ENCODE measurements around the gene GPR39. TPM values are rescaled to one million over a fixed set of nuclear protein-coding genes. Genes with fewer than 3 reads are reported as not detected.

The GPR39 gene
- total RNA-seq, 4 donors from 2014 or later, result 0.72 to 1.6 (median 1.4) TPM

DNA sequence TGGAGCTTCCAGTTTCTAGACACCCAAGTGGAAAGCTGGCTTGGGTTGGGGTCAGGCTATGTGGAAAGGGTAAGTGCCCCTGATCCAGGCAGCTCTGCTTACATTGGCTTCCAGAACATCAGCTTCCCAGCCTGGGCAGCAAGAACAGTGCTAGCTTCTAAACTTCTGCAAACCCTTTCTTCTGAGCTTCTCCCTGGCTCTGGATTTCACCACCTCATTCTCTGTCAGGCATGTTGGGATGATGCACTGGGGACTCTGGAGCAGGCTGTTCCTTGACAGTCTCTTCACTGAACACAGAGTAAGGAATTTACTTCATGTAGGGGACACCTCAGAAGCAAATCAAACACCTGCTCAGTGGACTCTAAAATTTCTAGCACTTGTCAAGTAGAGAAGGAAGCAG lies 180.6 kb downstream of the GPR39 start:
- no peak for DNase-seq (ENCODE audit: low spot score in 2 of 2)
- H3K36me3 ChIP-seq, result no peaks in the 10 kb centered on the region
- H3K27me3 ChIP-seq, result no peaks in the 10 kb centered on the region
- H3K27ac ChIP-seq, result no peak overlapping the region
- H3K4me3 ChIP-seq, result no peak overlapping the region
- TF ChIP-seq POLR2AphosphoS5 (IDR thresholded peaks at IDR 0.05) (no peak), POLR2A (IDR thresholded peaks at IDR 0.05) (no peak), EP300 (IDR thresholded peaks at IDR 0.05) (no peak)
- TF ChIP-seq, protein P1, sequence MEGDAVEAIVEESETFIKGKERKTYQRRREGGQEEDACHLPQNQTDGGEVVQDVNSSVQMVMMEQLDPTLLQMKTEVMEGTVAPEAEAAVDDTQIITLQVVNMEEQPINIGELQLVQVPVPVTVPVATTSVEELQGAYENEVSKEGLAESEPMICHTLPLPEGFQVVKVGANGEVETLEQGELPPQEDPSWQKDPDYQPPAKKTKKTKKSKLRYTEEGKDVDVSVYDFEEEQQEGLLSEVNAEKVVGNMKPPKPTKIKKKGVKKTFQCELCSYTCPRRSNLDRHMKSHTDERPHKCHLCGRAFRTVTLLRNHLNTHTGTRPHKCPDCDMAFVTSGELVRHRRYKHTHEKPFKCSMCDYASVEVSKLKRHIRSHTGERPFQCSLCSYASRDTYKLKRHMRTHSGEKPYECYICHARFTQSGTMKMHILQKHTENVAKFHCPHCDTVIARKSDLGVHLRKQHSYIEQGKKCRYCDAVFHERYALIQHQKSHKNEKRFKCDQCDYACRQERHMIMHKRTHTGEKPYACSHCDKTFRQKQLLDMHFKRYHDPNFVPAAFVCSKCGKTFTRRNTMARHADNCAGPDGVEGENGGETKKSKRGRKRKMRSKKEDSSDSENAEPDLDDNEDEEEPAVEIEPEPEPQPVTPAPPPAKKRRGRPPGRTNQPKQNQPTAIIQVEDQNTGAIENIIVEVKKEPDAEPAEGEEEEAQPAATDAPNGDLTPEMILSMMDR (IDR thresholded peaks at IDR 0.05), result no peak
- no peaks in the 10 kb centered on the region for H3K9me3 ChIP-seq
- H3K4me1 ChIP-seq, result no peaks in the 10 kb centered on the region

DNA sequence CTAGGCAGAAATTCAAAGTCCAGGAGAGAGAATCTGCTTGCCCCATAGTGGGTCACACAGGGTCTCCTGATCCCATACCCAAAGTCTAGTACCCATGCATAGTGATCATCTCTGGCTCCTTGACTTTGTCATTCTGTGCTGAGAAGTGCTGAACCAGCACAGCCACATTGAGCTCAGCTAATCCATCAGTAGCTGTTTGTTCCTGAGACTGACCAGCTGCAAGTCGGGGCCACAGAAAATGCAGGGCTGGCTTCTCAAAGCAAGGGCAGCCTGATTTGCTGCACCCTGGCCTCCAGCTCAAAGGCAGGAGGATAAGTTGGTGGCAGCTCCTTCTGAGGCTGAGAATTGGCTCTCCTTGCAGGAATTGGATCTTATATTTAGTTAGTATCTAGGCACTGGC lies 181.2 kb downstream of the GPR39 start:
- Histone ChIP-seq H3K4me3 (no peak overlapping the region), H3K27me3 (no peaks in the 10 kb centered on the region), H3K4me1 (no peaks in the 10 kb centered on the region), H3K27ac (no peak overlapping the region), H3K36me3 (no peaks in the 10 kb centered on the region), H3K9me3 (no peaks in the 10 kb centered on the region)
- no peak for TF ChIP-seq POLR2A (IDR thresholded peaks at IDR 0.05)
- TF ChIP-seq EP300 (IDR thresholded peaks at IDR 0.05), result no peak
- TF ChIP-seq POLR2AphosphoS5 (IDR thresholded peaks at IDR 0.05), result no peak
- TF ChIP-seq, protein P1 (IDR thresholded peaks at IDR 0.05), result no peak
- no peak for DNase-seq (ENCODE audit: low spot score in 2 of 2)
- WGBS, result no CpG with 5 or more reads among the region's 1 CpG

DNA sequence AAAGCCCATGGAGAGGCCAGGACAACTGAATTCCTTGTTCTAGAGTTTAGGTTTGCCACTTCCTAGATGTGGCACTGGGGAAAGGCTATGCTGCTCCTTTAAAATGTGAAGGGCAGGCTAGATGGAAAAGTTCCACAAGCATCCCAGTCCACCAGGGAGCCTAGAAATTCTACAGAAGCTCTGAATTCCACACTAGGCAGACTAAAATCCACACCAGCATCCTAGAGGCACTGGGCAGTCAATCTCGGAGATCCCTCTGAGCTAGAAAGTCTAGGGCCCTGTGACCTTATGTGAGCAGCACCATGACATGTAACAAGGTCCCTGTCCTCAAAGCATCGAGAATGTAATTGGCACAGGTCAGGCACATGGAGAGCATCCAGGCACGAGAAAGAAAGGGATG lies 181.9 kb downstream of the GPR39 start:
- WGBS, result 82% methylated on average over 3 of the region's 3 CpGs
- no peak for DNase-seq (ENCODE audit: low spot score in 2 of 2)
- Histone ChIP-seq H3K4me1 (no peaks in the 10 kb centered on the region), H3K27me3 (no peaks in the 10 kb centered on the region), H3K36me3 (no peaks in the 10 kb centered on the region), H3K27ac (no peak overlapping the region), H3K4me3 (no peak overlapping the region), H3K9me3 (no peaks in the 10 kb centered on the region)
- TF ChIP-seq POLR2A (IDR thresholded peaks at IDR 0.05) (no peak), EP300 (IDR thresholded peaks at IDR 0.05) (no peak), POLR2AphosphoS5 (IDR thresholded peaks at IDR 0.05) (no peak)
- TF ChIP-seq, protein P1 (IDR thresholded peaks at IDR 0.05), result no peak

DNA sequence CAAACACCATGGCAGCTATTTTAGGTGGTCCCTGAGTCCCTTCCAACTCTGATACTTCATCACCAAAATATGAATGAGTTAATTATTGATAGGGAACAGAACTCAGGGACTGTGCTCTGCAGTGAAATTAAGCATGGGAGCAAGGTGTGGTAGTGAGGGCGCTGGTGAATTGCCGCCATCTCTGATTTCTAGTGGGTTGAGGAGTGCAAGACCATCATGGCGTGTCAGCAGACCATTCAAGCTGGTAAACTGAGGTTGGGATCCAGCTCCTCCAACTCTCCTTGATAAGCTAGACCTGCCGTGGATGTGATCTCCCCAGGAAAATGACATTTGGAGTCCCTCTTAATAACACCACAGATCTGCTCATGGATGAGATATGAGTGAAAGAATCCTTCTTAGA lies 183.0 kb downstream of the GPR39 start:
- TF ChIP-seq POLR2AphosphoS5 (IDR thresholded peaks at IDR 0.05), result no peak
- no peak for TF ChIP-seq EP300 (IDR thresholded peaks at IDR 0.05)
- TF ChIP-seq, protein P1 (IDR thresholded peaks at IDR 0.05), result no peak
- TF ChIP-seq POLR2A (IDR thresholded peaks at IDR 0.05), result no peak
- Histone ChIP-seq H3K27ac (no peak overlapping the region), H3K9me3 (no peaks in the 10 kb centered on the region), H3K27me3 (no peaks in the 10 kb centered on the region), H3K4me1 (no peaks in the 10 kb centered on the region), H3K4me3 (no peak overlapping the region), H3K36me3 (no peaks in the 10 kb centered on the region)
- 91% methylated on average over 4 of the region's 4 CpGs for WGBS
- DNase-seq (ENCODE audit: low spot score in 2 of 2), result no peak

DNA sequence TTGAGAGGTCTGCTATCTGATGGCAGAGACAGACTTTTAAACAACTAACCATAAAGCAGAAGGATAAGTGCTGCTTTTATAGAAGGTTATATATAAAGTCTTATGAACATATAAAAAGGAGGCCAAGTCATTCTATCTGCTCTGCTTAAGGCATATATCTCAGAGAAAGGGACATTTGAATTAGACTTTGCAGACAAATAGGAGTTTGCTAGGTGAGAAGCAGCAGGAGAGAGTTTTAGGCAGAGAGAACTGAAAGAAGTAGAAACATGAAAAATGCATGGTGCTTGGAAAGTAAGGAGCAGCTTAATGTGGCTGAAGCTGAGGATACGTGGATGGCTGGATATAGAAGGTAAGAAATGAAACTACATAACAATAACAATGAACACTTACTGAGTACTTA lies 188.0 kb downstream of the GPR39 start:
- H3K4me3 ChIP-seq, result no peak overlapping the region
- WGBS, result 93% methylated on average over 1 of the region's 1 CpG
- no peak overlapping the region for H3K27ac ChIP-seq
- no peak for TF ChIP-seq EP300 (IDR thresholded peaks at IDR 0.05)
- TF ChIP-seq POLR2AphosphoS5 (IDR thresholded peaks at IDR 0.05), result no peak
- no peak for TF ChIP-seq POLR2A (IDR thresholded peaks at IDR 0.05)
- TF ChIP-seq, protein P1 (IDR thresholded peaks at IDR 0.05), result no peak
- no peaks in the 10 kb centered on the region for H3K27me3 ChIP-seq
- DNase-seq (ENCODE audit: low spot score in 2 of 2), result no peak
- no peaks in the 10 kb centered on the region for H3K36me3 ChIP-seq
- H3K9me3 ChIP-seq, result no peaks in the 10 kb centered on the region
- no peaks in the 10 kb centered on the region for H3K4me1 ChIP-seq
